Posterior vena cava (tissue), 2 donors: ENCODE data around the gene SNRPD2. TPM values are rescaled to one million over a fixed set of nuclear protein-coding genes. Genes with fewer than 3 reads are reported as not detected.
"Not testable (repeated sequence)": the region's sequence is repeated elsewhere in the genome, so short reads cannot be mapped to it uniquely, and the experiment has no call there.

Experiments used
- DNase-seq: peaks from one replicate; pipeline ENCODE4 v3.0.0-alpha.2; 2020; ENCODE audit warnings: low spot score
- intact Hi-C, 2 donors: fragments of 100-400 bp; cut with DNase I; formaldehyde crosslinking; loops; one replicate each; pipeline versions ENCODE4 v1.14.1 to v1.14.2; 2022 to 2023
- long read RNA-seq, 2 donors: library from polyadenylated mRNA; unstranded; transcript quantifications; one replicate each; pipeline ENCODE4 v2.0.0, GENCODE V29; 2020 to 2021
- total RNA-seq, 2 donors: library from RNA; stranded (reverse); fragmentation: NEBNext Ultra II Directional; extraction: Animal tissue kit (Norgen Biotek cat#: 25700); gene quantifications; one replicate each; pipeline ENCODE4 v1.2.1, GENCODE V29; 2021
- donor health status: DM: yes; HTN: yes; CAD: no.
- donor health status: DM: yes; HTN: yes; CAD: no.

Gene SNRPD2
- total RNA-seq: 100 to 1,000 TPM; 244 to 250 TPM
- long read RNA-seq, donor 1, transcript SNRPD2-201 (3 exons, 901 nt): major isoform, 26 of 28 reads
- long read RNA-seq, donor 1, partial matches to known transcripts: 1 of 28 reads
- long read RNA-seq, donor 1, other reads (novel, unspliced or antisense): 0 of 28 reads
- long read RNA-seq, donor 2, transcript SNRPD2-201 (3 exons, 901 nt): major isoform, 20 of 21 reads
- long read RNA-seq, donor 2, partial matches to known transcripts: 0 of 21 reads
- long read RNA-seq, donor 2, other reads (novel, unspliced or antisense): 1 of 21 reads

- DNase-seq: peak; percentile 98
- intact Hi-C loops: no loop called here
These were observed at the start of gene SNRPD2 for GRCh38 chr19:45691516-45692186. SNRPD2 (minus strand) TSS chr19:45691953; CDS start chr19:45691888, 65 bp downstream.

- intact Hi-C loops: no loop called here
- DNase-seq: no peak
These were observed 48.0 kb upstream of the SNRPD2 start for GRCh38 chr19:45739498-45740439.

GRCh38 chr19:45733160-45733810, 41.5 kb upstream of the SNRPD2 start, which contains the start of gene MEIOSIN:
MEIOSIN (plus strand) TSS chr19:45733439; CDS start chr19:45735377, 1,938 bp downstream.
- DNase-seq: no peak
- intact Hi-C loops: no loop called here

GRCh38 chr19:45730368-45731288, 38.9 kb upstream of the SNRPD2 start, which contains the start of gene FBXO46:
FBXO46 (minus strand) TSS chr19:45730896; CDS start chr19:45713495, 17,401 bp downstream.
- intact Hi-C loops: no loop called here
- DNase-seq: peak; percentile 98

- intact Hi-C loops: no loop called here
- DNase-seq: no peak
These were observed 38.1 kb upstream of the SNRPD2 start for GRCh38 chr19:45729800-45730290.

GRCh38 chr19:45728683-45729082, 36.9 kb upstream of the SNRPD2 start:
- DNase-seq, intact Hi-C loops: not testable (repeated sequence)

GRCh38 chr19:45720065-45720464, 28.3 kb upstream of the SNRPD2 start:
- DNase-seq, intact Hi-C loops: not testable (repeated sequence)

GRCh38 chr19:45717983-45718650, 26.4 kb upstream of the SNRPD2 start:
- no peak for DNase-seq
- intact Hi-C loops: loop anchor here in 1 of 2 donors (10.0 kb wide), 1 partner anchor 77 kb away; the partner anchor contains the start of gene DMWD

GRCh38 chr19:45717131-45717982, 25.6 kb upstream of the SNRPD2 start:
- intact Hi-C loops: loop anchor here in 1 of 2 donors (10.0 kb wide), 1 partner anchor 77 kb away; the partner anchor contains the start of gene DMWD
- peak; percentile 100 for DNase-seq

- no peak for DNase-seq
- intact Hi-C loops: loop anchor here in 1 of 2 donors (10.0 kb wide), 1 partner anchor 78 kb away; the partner anchor contains the start of gene DMWD
These were observed 24.8 kb upstream of the SNRPD2 start for GRCh38 chr19:45716359-45717130.

GRCh38 chr19:45715139-45715538, 23.4 kb upstream of the SNRPD2 start:
- DNase-seq: no peak
- intact Hi-C loops: loop anchor here in 1 of 2 donors (10.0 kb wide), 1 partner anchor 80 kb away; the partner anchor contains the start of gene DMWD

- intact Hi-C loops: loop anchor here in 1 of 2 donors (10.0 kb wide), 1 partner anchor 82 kb away; the partner anchor contains the start of gene DMWD
- no peak for DNase-seq
These were observed 21.4 kb upstream of the SNRPD2 start for GRCh38 chr19:45713141-45713540.

- intact Hi-C loops: loop anchor here in 1 of 2 donors (10.0 kb wide), 1 partner anchor 82 kb away; the partner anchor contains the start of gene DMWD
- no peak for DNase-seq
These were observed 20.9 kb upstream of the SNRPD2 start for GRCh38 chr19:45712699-45713067.

- intact Hi-C loops: loop anchor here in 1 of 2 donors (10.0 kb wide), 1 partner anchor 83 kb away; the partner anchor contains the start of gene DMWD
- no peak for DNase-seq
These were observed 20.3 kb upstream of the SNRPD2 start for GRCh38 chr19:45711851-45712698.
